Right lobe of liver (tissue), 6 donors: ENCODE measurements around the gene SOCS3. TPM values are rescaled to one million over a fixed set of nuclear protein-coding genes. Genes with fewer than 3 reads are reported as not detected.
A peak's percentile ranks its signal among the peaks of the same experiment; 100 is the strongest.

Source experiments
- ATAC-seq, 4 donors: fragments of 200-7000 bp; cut with Tn5 transposase; one replicate each; pipeline ENCODE4 v1.9.1; 2020; ENCODE audit warnings: mild to moderate bottlenecking in 4 of 4, moderate library complexity in 4 of 4
- DNase-seq, 3 donors: peaks; one replicate each; pipeline ENCODE4 v3.0.0-alpha.2; 2020
- H3K27ac ChIP-seq, 3 donors: fragments of 200-600 bp; one replicate each; pipeline ENCODE4 v1.8.0; 2022
- H3K27me3 ChIP-seq, 2 donors: fragments of 200-600 bp; one replicate each; pipeline ENCODE4 v1.8.0; 2022
- H3K36me3 ChIP-seq, 4 donors: fragments of 200-600 bp; sonication (generic) in 1 of 4; one replicate each; pipeline versions ENCODE4 v1.5.1 to v1.8.0; 2017 to 2022; ENCODE audit warnings: control low read depth in 1 of 4
- H3K4me1 ChIP-seq, 4 donors: fragments of 200-600 bp; sonication (generic) in 1 of 4; one replicate each; pipeline versions ENCODE4 v1.5.1 to v1.8.0; 2017 to 2022; ENCODE audit warnings: control low read depth in 1 of 4
- H3K4me3 ChIP-seq, 3 donors: fragments of 200-600 bp; one replicate each; pipeline ENCODE4 v1.8.0; 2022
- H3K9me3 ChIP-seq, 4 donors: fragments of 200-600 bp; sonication (generic) in 1 of 4; one replicate each; pipeline versions ENCODE4 v1.5.1 to v1.8.0; 2017 to 2022; ENCODE audit warnings: control low read depth in 1 of 4
- CTCF ChIP-seq, 4 donors: fragments of 200-600 bp in 3 of 4; fragments of 450-650 bp in 1 of 4; IDR thresholded peaks; one replicate each; pipeline versions ENCODE4 v1.5.1 to v1.8.0; 2016 to 2022; ENCODE audit warnings: antibody characterized with exemption in 4 of 4, mild to moderate bottlenecking in 2 of 4
- POLR2A ChIP-seq: fragments of 450-650 bp; IDR thresholded peaks from one replicate; pipeline ENCODE4 v1.6.1; 2017; ENCODE audit warnings: antibody characterized with exemption, mild to moderate bottlenecking
- WGBS: methylation state at CpG from one replicate; pipeline ENCODE4 v1.1.6; 2018; ENCODE audit warnings: low coverage, low lambda C conversion rate; ENCODE audit not compliant: insufficient coverage; ENCODE audit errors: missing lambda C conversion rate; 5-methylcytosine and 5-hydroxymethylcytosine counted together
- intact Hi-C, 2 donors: fragments of 100-400 bp; cut with DNase I; formaldehyde crosslinking; loops; one replicate each; pipeline versions ENCODE4 v1.11.2 to v1.14.1; 2022
- total RNA-seq, 6 experiments: library from RNA; depleted of rRNA in 2 of 6; stranded (reverse); fragments of >200 nt in 2 of 6; fragmentation: NEBNext Ultra II Directional in 3 of 6; extraction: Animal tissue kit (Norgen Biotek cat#: 25700) in 3 of 6; gene quantifications; one replicate each; pipeline versions ENCODE4 v1.1.0 to v1.2.4, GENCODE V29; 2016 to 2023
- donor health status: DM: no; HTN: yes; CAD: no.
- donor health status: DM: no; HTN: no; CAD: no.
- donor health status: DM: no; HTN: no; CAD: no.
- donor health status: DM: no; HTN: yes; CAD: no.
- donor health status: DM: no; HTN: yes; CAD: no.

SOCS3 gene
- total RNA-seq, 6 experiments from 2014 or later, result 1.2 to 87.3 (median 24.1) TPM

- intact Hi-C loops, result no loop called here
- WGBS, result 0% methylated on average over 1 of the region's 5 CpGs
- Histone ChIP-seq H3K36me3 (no peaks in the 10 kb centered on the region), H3K27ac (peak overlapping the region in 2 of 3 donors; percentile 74 to 76), H3K9me3 (no peaks in the 10 kb centered on the region), H3K27me3 (no peaks in the 10 kb centered on the region), H3K4me1 (peaks cover 0 to 17% (median 3%) of the 10 kb centered on the region in 4 donors), H3K4me3 (no peak overlapping the region)
- ATAC-seq (peak; percentile 16 to 46 (median 36)), DNase-seq (peak in 1 of 3 donors; percentile 70)
- TF ChIP-seq CTCF (IDR thresholded peaks at IDR 0.05) (no peak), POLR2A (no peak)
These were observed 16.7 kb downstream of the SOCS3 start for GRCh38 chr17:78343187-78343542.

- Histone ChIP-seq H3K9me3 (no peaks in the 10 kb centered on the region), H3K4me3 (peak overlapping the region; percentile 26 to 62 (median 35)), H3K27ac (peak overlapping the region; percentile 20 to 76 (median 74)), H3K4me1 (peaks cover 0 to 17% (median 3%) of the 10 kb centered on the region in 4 donors), H3K36me3 (no peaks in the 10 kb centered on the region), H3K27me3 (no peaks in the 10 kb centered on the region)
- 50% methylated on average over 11 of the region's 26 CpGs for WGBS
- peak in 1 of 3 donors; percentile 57 for DNase-seq
- ATAC-seq, result peak in 2 of 4 donors; percentile 11 to 31
- intact Hi-C loops, result no loop called here
- TF ChIP-seq CTCF (IDR thresholded peaks at IDR 0.05), result no peak
- no peak for TF ChIP-seq POLR2A
These were observed 17.3 kb downstream of the SOCS3 start for GRCh38 chr17:78342449-78343186.

GRCh38 chr17:78341559-78342448, 18.1 kb downstream of the SOCS3 start:
- WGBS, result no CpG with 5 or more reads among the region's 95 CpGs
- no peaks in the 10 kb centered on the region for H3K9me3 ChIP-seq
- TF ChIP-seq CTCF (IDR thresholded peaks at IDR 0.05), result peak in 2 of 4 donors; percentile 4 to 25
- TF ChIP-seq POLR2A, result peak; percentile 49
- H3K4me1 ChIP-seq, result peaks cover 0 to 17% (median 3%) of the 10 kb centered on the region in 4 donors
- intact Hi-C loops, result no loop called here
- H3K27me3 ChIP-seq, result no peaks in the 10 kb centered on the region
- peak overlapping the region; percentile 26 to 62 (median 43) for H3K4me3 ChIP-seq
- peak overlapping the region; percentile 21 to 79 (median 74) for H3K27ac ChIP-seq
- DNase-seq, result peak; percentile 77 to 87 (median 85)
- peak; percentile 64 to 82 (median 76) for ATAC-seq
- no peaks in the 10 kb centered on the region for H3K36me3 ChIP-seq

GRCh38 chr17:78340183-78340955, 19.5 kb downstream of the SOCS3 start:
- Histone ChIP-seq H3K27me3 (no peaks in the 10 kb centered on the region), H3K4me1 (peaks cover 0 to 17% (median 3%) of the 10 kb centered on the region in 4 donors), H3K27ac (no peak overlapping the region), H3K4me3 (no peak overlapping the region), H3K9me3 (no peaks in the 10 kb centered on the region), H3K36me3 (no peaks in the 10 kb centered on the region)
- DNase-seq, result no peak
- intact Hi-C loops, result no loop called here
- TF ChIP-seq POLR2A, result no peak
- no peak for TF ChIP-seq CTCF (IDR thresholded peaks at IDR 0.05)
- no peak for ATAC-seq
- 82% methylated on average over 7 of the region's 10 CpGs for WGBS
